Right atrium auricular region (tissue), 2 donors: ENCODE data around the gene SIRT4. TPM values are rescaled to one million over a fixed set of nuclear protein-coding genes. Genes with fewer than 3 reads are reported as not detected.

Experiments used
- DNase-seq: peaks from one replicate; pipeline ENCODE4 v3.0.0-alpha.2; 2019; ENCODE audit warnings: low spot score
- H3K27ac ChIP-seq, 2 donors: fragments of 200-600 bp; sonication (generic); 1 replicate in 1 of 2; 2 replicates in 1 of 2; pipeline ENCODE4 v1.5.1; 2016 to 2019
- H3K27me3 ChIP-seq, 2 donors: fragments of 200-600 bp; sonication (generic); one replicate each; pipeline versions ENCODE4 v1.5.1 to v1.6.0; 2017 to 2019
- H3K36me3 ChIP-seq: fragments of 200-600 bp; sonication (generic); one replicate; pipeline ENCODE4 v1.5.1; 2016
- H3K4me1 ChIP-seq, 2 donors: fragments of 200-600 bp; sonication (generic); one replicate each; pipeline versions ENCODE4 v1.5.1 to v1.6.0; 2017 to 2019
- H3K4me3 ChIP-seq, 2 donors: fragments of 200-600 bp; sonication (generic); 1 replicate in 1 of 2; 2 replicates in 1 of 2; pipeline ENCODE4 v1.5.1; 2017 to 2019; ENCODE audit warnings: mild to moderate bottlenecking in 1 of 2, moderate library complexity in 1 of 2
- H3K9me3 ChIP-seq, 2 donors: fragments of 200-600 bp; sonication (generic); one replicate each; pipeline ENCODE4 v1.5.1; 2019
- total RNA-seq, 2 donors: library from RNA; depleted of rRNA; stranded (reverse); fragments of >200 nt; gene quantifications; one replicate each; pipeline ENCODE4 v1.1.0, GENCODE V29; 2016
- TF ChIP-seq, protein P1 (sequence below), 2 donors: fragments of 200-600 bp; sonication (generic); IDR thresholded peaks; one replicate each; pipeline ENCODE4 v1.5.1; 2019; ENCODE audit warnings: antibody characterized with exemption in 2 of 2

Gene SIRT4
- total RNA-seq, 2 donors from 2014 or later = 3.1 to 5.6 TPM

DNA sequence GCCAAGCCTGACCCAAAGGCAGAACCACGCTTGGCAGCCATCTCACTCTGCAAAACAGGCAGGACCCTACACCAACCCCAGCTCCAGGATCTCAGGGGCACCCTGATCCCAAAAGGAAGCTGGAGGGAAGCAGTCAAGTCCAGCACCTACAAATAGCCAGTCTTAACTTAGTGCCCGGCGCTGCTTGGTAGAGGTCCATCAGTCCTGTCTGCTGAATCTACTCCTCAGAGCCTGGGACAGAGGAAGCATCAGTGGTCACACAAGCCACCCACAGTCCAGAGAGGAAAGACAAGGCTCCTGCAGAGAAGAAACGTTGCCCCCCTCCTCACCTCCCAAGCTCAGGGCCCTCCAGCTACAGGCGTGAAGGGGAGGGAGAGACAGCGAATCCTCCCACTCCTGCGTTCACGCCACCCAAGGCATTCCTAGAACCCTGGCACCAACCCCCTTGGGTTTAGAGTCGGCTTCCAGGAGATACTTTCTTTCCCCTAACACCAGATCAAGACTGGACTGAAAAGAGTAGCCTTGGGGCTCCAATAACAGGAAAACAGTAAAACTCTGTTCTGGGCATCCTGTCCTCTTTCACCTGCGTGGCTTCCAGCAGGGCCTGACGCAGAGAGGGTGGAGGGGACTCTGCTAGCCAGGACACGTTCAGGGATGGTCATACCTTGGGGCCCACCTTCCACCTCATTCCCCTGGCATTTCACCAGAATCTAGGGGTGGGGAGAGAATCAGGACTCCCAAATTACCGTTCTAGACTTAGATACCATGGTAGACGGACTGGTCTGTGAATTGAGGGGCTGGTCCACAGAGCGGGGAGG lies 37.8 kb upstream of the SIRT4 start:
- TF ChIP-seq, protein P1, sequence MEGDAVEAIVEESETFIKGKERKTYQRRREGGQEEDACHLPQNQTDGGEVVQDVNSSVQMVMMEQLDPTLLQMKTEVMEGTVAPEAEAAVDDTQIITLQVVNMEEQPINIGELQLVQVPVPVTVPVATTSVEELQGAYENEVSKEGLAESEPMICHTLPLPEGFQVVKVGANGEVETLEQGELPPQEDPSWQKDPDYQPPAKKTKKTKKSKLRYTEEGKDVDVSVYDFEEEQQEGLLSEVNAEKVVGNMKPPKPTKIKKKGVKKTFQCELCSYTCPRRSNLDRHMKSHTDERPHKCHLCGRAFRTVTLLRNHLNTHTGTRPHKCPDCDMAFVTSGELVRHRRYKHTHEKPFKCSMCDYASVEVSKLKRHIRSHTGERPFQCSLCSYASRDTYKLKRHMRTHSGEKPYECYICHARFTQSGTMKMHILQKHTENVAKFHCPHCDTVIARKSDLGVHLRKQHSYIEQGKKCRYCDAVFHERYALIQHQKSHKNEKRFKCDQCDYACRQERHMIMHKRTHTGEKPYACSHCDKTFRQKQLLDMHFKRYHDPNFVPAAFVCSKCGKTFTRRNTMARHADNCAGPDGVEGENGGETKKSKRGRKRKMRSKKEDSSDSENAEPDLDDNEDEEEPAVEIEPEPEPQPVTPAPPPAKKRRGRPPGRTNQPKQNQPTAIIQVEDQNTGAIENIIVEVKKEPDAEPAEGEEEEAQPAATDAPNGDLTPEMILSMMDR (IDR thresholded peaks at IDR 0.05) = no peak
- Histone ChIP-seq H3K36me3 (no peaks in the 10 kb centered on the region), H3K27me3 (no peaks in the 10 kb centered on the region), H3K27ac (peak overlapping the region; percentile 92 to 96), H3K9me3 (no peaks in the 10 kb centered on the region), H3K4me3 (peak overlapping the region; percentile 89 to 100), H3K4me1 (peaks cover 0 to 61% of the 10 kb centered on the region in 2 donors)
- DNase-seq = no peak

DNA sequence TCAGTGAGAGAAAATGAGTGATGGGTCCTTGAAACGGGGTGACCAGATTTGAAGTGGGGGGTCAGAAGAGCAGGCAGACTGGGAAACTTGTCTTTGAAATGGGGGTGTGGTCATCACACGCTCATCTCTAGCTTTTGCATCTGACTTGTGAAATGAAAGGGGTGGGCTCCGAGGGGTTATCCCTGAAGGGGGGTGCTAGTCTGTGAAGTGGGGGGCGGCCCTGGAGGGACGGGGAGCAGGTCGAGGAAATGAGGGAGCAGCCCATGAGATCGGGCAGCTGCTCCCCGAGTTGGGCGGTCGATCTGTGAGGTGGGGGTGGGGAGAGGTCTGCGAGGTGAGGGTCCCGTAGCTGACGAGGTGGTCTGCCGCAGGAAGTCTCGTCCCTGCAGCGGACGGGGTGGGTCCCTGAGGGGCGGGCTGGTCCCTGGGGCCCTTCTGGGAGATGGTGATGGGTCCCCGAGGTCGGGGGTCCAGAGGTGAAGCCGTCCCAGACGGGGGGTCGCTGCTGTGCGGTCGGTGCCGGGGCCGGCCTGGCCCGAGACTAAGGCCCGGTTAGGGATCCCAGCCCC lies 37.1 kb upstream of the SIRT4 start:
- H3K27ac ChIP-seq = peak overlapping the region; percentile 92 to 96
- no peaks in the 10 kb centered on the region for H3K9me3 ChIP-seq
- peak overlapping the region; percentile 89 to 100 for H3K4me3 ChIP-seq
- DNase-seq = no peak
- H3K36me3 ChIP-seq = no peaks in the 10 kb centered on the region
- H3K4me1 ChIP-seq = peaks cover 0 to 54% of the 10 kb centered on the region in 2 donors
- no peaks in the 10 kb centered on the region for H3K27me3 ChIP-seq
- TF ChIP-seq, protein P1 (IDR thresholded peaks at IDR 0.05) = no peak

DNA sequence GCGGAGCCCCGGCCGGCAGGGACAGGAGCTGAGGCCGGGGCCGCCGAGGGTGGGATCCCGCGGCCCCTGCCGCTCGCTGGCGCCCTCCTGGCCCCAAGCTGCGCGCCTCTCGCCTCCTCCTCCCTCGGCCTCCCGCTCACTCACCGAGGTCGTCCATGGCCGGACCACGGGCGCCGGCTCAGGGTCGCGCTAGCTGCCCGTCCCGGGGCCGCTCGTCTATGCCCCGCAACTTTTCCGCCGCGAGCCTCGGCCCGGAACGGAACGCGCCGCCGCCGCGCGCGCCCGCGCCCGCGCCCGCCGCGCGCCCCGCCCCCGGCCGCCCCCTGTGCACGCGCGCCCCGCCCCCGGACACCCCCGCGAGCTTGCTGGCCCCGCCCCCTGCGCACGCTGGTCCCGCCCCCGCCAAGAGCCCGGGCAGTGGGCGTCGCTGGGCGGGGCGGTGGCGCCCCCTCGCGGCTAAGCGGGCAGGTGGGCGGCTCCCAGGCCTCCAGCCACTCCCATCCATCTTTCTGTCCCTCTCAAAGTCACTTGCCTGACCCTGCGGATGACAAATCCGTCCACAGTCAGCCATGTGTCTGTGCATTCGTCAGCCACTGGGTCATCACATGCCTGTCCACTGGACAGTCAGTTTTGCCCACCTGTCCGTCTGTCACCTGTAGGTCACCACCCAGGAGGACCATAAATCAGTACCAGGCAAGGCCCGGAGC lies 36.5 kb upstream of the SIRT4 start, which contains the start of gene PXN:
Gene PXN (minus strand): TSS at position 258 of the 707 bp plus-strand sequence. CDS start 101 bp downstream, at position 157.
- Histone ChIP-seq H3K27me3 (no peaks in the 10 kb centered on the region), H3K4me3 (peak within 1 kb of the TSS; percentile 89 to 100), H3K4me1 (peaks cover 0 to 48% of the 10 kb centered on the region in 2 donors), H3K36me3 (no peaks in the 10 kb centered on the region), H3K27ac (peak within 1 kb of the TSS; percentile 92 to 96), H3K9me3 (no peaks in the 10 kb centered on the region)
- DNase-seq = peak; percentile 81
- TF ChIP-seq, protein P1 (IDR thresholded peaks at IDR 0.05) = peak; percentile 85 to 91

DNA sequence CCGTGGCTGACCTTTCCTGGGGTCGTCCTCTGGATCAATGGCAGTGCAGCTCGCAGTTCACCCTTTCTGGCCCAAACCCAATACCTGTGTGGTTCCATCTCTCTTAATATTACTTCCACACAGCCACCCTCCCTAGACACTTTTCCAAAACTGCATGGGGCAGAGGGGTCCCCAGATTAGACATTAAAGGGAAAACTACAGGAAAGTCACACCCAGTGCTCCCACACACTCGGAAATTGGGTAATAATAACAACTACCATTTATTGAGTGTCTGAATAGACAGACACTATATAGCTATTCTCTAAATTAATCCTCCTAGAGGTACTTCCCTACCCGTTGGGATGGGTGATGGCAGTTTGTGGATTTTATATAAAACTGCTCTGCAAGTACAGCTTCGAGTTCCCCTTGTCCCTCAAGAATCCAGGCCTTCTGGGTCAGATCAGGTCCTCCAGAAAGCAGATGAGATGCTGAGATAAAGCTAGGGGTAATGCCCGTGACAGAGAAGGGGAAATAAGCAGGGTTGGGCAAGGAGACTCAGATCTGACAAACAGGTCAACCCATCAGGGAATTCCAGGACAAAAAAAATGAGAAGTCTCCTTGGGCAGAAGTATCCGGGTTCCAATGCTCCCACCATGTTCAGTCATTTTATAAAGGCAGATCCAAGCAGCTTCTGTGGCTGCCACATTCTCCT lies 35.8 kb upstream of the SIRT4 start:
- peaks cover 0 to 41% of the 10 kb centered on the region in 2 donors for H3K4me1 ChIP-seq
- H3K27ac ChIP-seq = peak overlapping the region in 1 of 2 donors; percentile 24
- H3K36me3 ChIP-seq = no peaks in the 10 kb centered on the region
- H3K4me3 ChIP-seq = no peak overlapping the region
- no peaks in the 10 kb centered on the region for H3K27me3 ChIP-seq
- no peaks in the 10 kb centered on the region for H3K9me3 ChIP-seq
- TF ChIP-seq, protein P1 (IDR thresholded peaks at IDR 0.05) = no peak
- DNase-seq = no peak

DNA sequence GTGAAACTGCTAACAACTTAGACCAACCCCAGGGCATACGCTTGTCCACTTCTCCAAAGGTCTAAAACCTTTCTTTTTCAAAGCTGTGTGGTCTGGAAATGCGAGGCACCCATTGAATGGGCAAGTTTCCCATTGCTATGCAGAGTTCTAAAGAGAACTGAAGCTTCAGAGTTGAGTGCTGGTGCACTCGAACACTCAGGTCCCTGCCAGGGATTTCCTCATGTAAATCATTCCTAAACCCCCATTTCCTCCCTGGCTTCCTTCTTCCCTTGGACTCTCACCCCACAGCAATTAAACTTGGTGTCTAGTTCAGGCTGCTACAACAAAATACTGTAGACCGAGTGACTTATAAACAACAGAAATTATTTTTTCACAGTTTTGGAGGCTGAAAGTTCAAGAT lies 34.4 kb upstream of the SIRT4 start:
- no peak overlapping the region for H3K27ac ChIP-seq
- no peak overlapping the region for H3K4me3 ChIP-seq
- DNase-seq = no peak
- no peaks in the 10 kb centered on the region for H3K36me3 ChIP-seq
- TF ChIP-seq, protein P1 (IDR thresholded peaks at IDR 0.05) = no peak
- no peaks in the 10 kb centered on the region for H3K27me3 ChIP-seq
- H3K4me1 ChIP-seq = peaks cover 0 to 27% of the 10 kb centered on the region in 2 donors
- H3K9me3 ChIP-seq = no peaks in the 10 kb centered on the region
